Measurements from ENCODE around the gene APOC1. TPM values are rescaled to one million over a fixed set of nuclear protein-coding genes. Genes with fewer than 3 reads are reported as not detected.

APOC1 gene
- total RNA-seq, 1 donor from 2014 or later: 2.9 TPM

DNA sequence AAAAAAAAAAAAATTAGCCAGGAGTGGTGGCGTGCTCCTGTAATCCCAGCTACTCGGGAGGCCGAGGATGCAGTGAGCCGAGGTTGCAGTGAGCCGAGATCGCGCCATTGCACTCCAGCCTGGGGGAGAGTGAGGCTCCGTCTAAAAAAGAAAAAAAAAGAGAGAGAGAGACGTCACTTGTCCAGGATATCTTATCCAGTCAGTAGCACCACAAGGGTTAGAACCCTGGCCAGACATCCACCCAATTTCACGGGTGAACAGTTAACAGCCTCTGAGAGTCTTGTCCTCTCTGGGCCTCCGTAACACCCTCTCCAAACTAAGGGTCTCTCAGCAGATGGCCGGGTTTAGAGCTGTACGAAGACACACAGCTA is 39.9 kb downstream of the APOC1 start:
- DNase-seq (ENCODE audit: low spot score in 2 of 2) (no peak), FAIRE-seq (no peak)

DNA sequence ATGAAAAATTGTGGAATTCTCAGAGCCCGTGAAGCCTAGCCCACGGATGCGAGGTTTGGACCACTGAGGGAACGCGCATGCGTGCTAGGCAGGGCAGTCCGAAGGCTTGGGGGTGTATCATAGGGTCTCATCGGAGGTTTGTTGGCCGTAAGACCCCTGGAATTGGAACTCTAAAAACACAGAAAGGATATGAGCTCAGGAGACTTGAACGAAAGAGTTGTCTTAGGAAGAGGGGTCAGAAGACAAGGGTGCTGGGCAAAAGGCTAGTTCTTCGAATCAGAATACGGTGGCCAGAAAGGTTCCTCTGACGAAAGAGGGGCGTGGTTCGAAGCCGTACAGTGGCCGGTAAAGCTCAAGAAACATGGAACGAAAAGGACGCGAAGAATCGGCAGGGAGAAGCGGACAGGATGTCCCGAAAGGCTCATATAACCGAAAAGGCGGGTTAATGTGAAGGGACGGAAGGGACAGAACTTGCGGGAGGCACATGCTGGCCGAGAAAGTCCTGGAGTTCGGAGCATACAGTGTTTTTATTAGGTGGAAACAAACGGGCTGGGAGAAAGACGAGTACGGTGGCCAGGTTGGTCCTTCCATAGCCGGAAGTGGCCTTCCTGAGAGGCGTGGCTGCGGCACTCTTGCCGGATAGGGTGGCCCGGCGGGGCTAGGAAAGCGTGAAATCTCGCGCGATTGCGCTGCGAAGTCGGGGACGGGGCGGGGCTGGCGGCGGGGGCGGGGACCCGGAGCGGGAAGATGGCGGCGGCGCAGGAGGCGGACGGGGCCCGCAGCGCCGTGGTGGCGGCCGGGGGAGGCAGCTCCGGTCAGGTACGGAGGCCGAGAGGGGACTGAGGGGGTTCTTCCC is 40.5 kb downstream of the APOC1 start, which contains the start of gene CLPTM1:
TSS of gene CLPTM1 (plus strand) at position 732 of the 856 bp plus-strand sequence. CDS start at position 748, 16 bp downstream.
- no peak for FAIRE-seq
- DNase-seq (ENCODE audit: low spot score in 2 of 2): peak; percentile 96 to 97

DNA sequence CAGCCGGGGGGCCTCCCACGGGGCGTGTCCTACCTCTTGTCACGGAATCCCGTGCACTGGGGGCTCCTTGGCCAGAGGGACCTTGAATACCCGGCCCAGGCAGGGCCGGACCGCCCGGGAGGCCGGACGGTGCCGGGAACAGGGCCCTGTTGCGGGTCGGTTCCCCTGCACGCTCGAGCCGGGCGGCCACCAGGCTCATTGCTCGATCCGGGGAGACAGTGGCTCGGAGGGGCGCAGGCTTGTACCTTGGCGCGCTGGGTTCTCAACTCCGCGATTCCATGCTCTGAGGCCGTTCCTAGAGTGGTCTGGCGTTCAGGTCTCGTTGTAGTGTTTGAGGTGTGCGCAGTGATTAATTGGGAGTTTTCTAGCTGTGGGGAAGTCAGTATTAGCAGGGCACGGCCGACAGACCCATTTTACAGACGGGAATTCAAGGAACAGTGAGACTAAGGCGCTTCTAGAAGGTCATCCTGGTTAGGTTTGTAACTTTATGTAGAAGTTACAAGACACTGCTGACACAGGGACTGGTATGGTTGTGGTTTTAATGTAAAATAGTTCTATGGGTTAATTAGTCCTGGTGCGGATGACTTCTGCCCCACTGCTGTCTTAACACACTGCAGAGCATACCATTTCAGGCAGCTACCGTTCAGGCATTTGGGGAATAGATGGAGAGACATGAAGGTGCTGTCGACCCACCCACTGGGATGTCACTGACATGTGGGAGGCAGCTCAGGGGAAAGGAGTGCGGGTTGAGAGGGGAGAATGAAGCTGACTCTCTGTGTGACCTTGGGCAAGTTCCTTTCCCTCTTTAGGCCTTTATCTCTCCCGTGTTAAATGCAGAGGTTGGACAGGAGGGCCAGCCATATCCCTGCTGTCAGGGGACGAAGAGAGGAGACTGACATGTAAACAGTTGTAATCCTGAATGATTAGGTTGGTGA is 41.4 kb downstream of the APOC1 start:
- FAIRE-seq: no peak
- no peak for DNase-seq (ENCODE audit: low spot score in 2 of 2)

GRCh38 chr19:44957526-44957925 is 43.1 kb downstream of the APOC1 start:
- DNase-seq (ENCODE audit: low spot score in 2 of 2): no peak
- FAIRE-seq: no peak

DNA sequence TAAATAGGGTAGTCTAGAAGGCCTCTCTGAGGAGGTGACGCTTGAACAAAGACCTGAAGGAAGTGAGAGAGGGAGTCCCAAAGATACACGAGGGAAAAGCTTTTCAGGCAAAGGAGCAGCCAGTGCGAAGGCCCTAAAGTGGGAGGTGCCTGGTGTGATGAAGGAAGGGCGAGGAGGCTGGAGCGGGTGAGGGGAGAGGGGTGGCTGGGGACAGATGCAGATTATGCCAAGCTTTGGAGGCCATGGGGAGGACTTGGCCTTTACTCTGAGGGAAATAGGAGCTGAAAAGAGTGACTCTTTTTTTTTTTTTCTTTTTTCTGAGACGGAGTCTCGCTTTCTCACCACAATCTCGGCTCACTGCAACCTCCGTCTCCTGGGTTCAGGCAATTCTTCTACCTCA is 43.7 kb downstream of the APOC1 start:
- DNase-seq (ENCODE audit: low spot score in 2 of 2) (no peak), FAIRE-seq (no peak)

DNA sequence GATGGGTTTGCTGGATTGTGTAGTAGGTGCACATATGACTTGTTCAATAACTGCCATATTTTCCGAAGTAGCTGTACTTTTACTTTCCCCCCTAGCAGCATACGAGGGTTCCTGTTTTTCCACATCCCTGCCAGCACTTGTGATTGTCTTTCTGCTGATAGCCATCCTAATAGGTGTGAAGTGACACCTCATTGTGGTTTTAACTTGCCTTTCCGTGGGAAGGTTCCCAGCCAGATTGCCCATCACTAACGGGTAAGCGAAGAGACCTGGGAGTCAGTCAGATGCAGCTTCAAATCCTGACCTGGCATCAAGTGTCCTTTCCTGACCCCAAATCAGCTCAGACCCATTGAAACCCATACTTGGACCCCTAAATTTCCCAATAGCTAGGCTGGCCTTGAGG is 45.3 kb downstream of the APOC1 start:
- FAIRE-seq (no peak), DNase-seq (ENCODE audit: low spot score in 2 of 2) (no peak)

- FAIRE-seq (no peak), DNase-seq (ENCODE audit: low spot score in 2 of 2) (no peak)
Measured at GRCh38 chr19:44960906-44961728, 46.7 kb downstream of the APOC1 start.

DNA sequence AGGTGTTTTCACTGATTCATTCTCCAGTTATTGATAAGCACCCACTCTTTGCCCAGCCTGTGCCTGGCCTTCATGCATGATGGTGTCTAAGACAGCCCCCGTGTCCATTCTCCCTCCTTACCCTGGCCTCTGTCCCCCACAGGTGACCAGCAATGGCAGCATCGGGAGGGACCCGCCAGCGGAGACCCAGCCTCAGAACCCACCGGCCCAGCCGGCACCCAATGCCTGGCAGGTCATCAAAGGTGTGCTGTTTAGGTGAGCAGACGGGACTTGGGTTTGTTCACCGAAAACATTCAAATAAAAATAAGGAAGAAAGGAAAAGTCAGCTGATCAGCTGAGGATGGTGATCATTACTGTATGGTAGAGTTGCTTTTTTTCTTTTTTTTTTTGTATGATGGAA is 47.4 kb downstream of the APOC1 start:
- no peak for FAIRE-seq

DNA sequence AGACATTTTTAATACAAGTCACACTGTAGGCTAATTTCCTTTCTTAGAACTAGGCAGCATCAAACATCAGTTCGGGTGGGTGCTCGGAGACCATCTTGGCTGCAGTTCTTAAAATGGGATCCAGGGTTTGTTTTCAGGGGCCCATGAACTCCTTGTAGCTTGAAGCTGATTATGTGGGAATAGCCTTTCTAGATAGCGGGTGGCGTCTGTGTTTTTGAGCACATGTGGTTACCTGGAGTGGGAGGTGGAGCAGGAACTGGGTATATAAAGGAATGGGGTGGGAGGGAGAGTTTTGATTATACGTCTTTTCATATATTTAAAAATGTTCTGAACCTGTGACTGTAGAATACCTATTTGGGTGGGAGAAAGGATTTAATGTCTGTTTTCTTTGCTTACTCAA is 53.7 kb downstream of the APOC1 start:
- no peak for DNase-seq (ENCODE audit: low spot score in 2 of 2)
- no peak for FAIRE-seq

More for the DNA sequence above, 47.4 kb downstream of the APOC1 start:
- DNase-seq (ENCODE audit: low spot score in 2 of 2): no peak

- FAIRE-seq: no peak
- DNase-seq (ENCODE audit: low spot score in 2 of 2): no peak
Measured at GRCh38 chr19:44968670-44969069, 54.3 kb downstream of the APOC1 start.

Other genes with a start within 250 kb of the APOC1 start
- 0.82 TPM for gene CEACAM19, start 243.1 kb upstream of the APOC1 start, total RNA-seq
- not detected for gene CEACAM16, start 215.5 kb upstream of the APOC1 start, total RNA-seq
- gene BCL3, start 165.9 kb upstream of the APOC1 start, total RNA-seq: 0.41 TPM
- not detected for gene CBLC, start 136.7 kb upstream of the APOC1 start, total RNA-seq
- 5.7 TPM for gene BCAM, start 105.5 kb upstream of the APOC1 start, total RNA-seq
- gene NECTIN2, start 68.3 kb upstream of the APOC1 start, total RNA-seq: 26.1 TPM
- gene TOMM40, start 23.4 kb upstream of the APOC1 start, total RNA-seq: 30.6 TPM
- 77.0 TPM for gene APOE, start 8.8 kb upstream of the APOC1 start, total RNA-seq
- not detected for gene APOC4, start 27.6 kb downstream of the APOC1 start, total RNA-seq
- 0.41 TPM for gene APOC2, start 31.4 kb downstream of the APOC1 start, total RNA-seq
- gene CLPTM1, start 40.8 kb downstream of the APOC1 start, total RNA-seq: 35.1 TPM
- gene RELB, start 86.9 kb downstream of the APOC1 start, total RNA-seq: 0.41 TPM
- gene CLASRP, start 124.4 kb downstream of the APOC1 start, total RNA-seq: 5.3 TPM
- under 0.01 TPM for gene ZNF296, start 161.9 kb downstream of the APOC1 start, total RNA-seq
- gene GEMIN7, start 164.7 kb downstream of the APOC1 start, total RNA-seq: 11.8 TPM
- gene PPP1R37, start 178.6 kb downstream of the APOC1 start, total RNA-seq: 24.1 TPM
- 1.2 TPM for gene NKPD1, start 246.4 kb downstream of the APOC1 start, total RNA-seq

Measured in frontal cortex (tissue), 4 donors.